Spleen (tissue), 3 donors: ENCODE data around the gene PLA2G2A.

Experiments
- POLR2A ChIP-seq, 3 donors: fragments of 450-650 bp; IDR thresholded peaks; one replicate each; pipeline ENCODE4 v1.5.1; 2017; ENCODE audit warnings: antibody characterized with exemption in 3 of 3, mild to moderate bottlenecking in 1 of 3
- POLR2AphosphoS5 ChIP-seq, 3 donors: sonication (generic); formaldehyde crosslinking; IDR thresholded peaks; one replicate each; pipeline ENCODE4 v1.5.1; 2017; ENCODE audit warnings: antibody characterized with exemption in 3 of 3

DNA sequence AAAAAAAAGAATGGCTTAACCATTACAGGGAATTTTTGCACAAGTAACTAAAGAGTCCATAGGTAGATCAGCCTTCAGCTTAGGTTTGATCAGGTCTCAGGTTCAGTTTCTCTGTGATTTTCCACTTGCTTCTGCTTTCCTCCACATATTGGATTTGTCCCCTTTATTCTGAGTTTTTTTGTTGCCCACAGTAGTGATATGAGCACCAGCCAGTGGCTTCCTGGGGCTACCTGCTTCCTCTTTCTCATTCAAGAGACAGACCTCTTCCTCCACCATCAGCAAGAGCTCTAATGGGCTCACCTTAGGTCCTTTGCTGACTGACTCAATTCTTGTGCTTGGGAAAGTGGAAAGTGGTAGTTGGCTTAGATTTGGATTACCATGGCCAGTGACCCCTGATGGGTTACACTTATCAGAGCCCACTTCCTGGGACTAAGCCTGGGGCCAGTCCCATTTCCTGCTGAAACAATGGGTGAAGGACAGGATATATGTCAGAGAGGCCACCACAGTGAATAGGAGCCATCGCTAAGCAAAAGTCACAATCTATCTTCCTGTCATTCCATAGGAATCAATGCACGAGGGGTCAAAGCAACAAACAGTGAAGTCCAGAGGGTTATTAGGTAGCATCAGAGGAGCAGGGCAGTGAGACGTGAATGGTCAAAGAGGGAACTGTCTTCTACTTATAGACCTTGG lies 43.2 kb downstream of the PLA2G2A start:
- TF ChIP-seq POLR2A (IDR thresholded peaks at IDR 0.05) (no peak), POLR2AphosphoS5 (IDR thresholded peaks at IDR 0.05) (no peak)
